Measurements from ENCODE around the gene MAB21L3.

Gene MAB21L3

DNA sequence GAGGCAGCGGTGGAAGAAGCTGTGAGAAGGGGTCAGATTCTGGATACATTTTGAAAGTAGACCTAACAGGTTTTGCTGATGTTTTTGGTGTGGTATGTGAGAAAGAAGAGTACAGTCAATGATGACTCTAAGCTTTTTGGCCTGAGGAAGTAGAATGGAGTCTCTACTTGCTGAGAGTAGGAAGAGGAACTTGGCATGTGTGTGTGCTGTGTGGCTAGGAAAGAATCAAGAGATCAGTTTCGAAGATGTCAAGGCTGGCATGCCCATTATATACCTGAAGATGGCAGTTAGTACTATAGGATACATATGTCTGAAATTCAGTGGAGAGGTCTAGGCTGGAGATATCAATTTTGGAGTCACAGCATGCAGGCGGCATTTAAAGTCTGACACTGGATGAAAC, 64.4 kb downstream of the MAB21L3 start:
- Mint-ChIP-seq H3K9me3 (ENCODE audit: low read depth) (no peaks in the 10 kb centered on the region), H3K36me3 (no peaks in the 10 kb centered on the region), H3K4me3 (no peak overlapping the region), H3K4me1 (ENCODE audit: low read depth) (no peaks in the 10 kb centered on the region), H3K27me3 (no peaks in the 10 kb centered on the region), H3K27ac (no peak overlapping the region)

DNA sequence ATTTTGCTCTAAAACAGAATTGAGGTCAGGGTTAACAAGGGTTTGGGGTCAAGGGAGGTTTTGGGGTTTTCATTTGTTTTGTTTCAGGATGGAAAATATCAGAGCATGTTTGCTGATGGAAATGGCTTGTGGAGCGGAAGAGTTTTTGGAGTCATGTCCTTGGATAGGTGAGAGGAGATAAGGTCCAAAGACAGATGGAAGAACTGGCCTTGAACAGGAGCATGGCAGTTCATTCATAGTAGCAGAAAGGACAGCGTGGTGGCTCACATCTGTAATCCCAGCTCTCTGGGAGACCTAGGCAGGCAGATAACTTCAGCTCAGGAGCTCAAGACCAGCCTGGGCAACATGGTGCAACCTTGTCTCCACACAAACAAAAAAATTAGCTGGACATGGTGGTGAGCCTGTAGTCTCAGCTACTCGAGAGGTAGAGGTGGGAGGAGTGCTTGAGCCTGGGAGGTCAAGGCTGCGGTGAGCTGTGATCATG, 65.1 kb downstream of the MAB21L3 start:
- H3K27ac Mint-ChIP-seq: no peak overlapping the region
- no peaks in the 10 kb centered on the region for H3K4me1 Mint-ChIP-seq (ENCODE audit: low read depth)
- no peaks in the 10 kb centered on the region for H3K9me3 Mint-ChIP-seq (ENCODE audit: low read depth)
- no peaks in the 10 kb centered on the region for H3K27me3 Mint-ChIP-seq
- H3K36me3 Mint-ChIP-seq: no peaks in the 10 kb centered on the region
- H3K4me3 Mint-ChIP-seq: no peak overlapping the region

GRCh38 chr1:116177861-116178260, 66.7 kb downstream of the MAB21L3 start:
- no peak overlapping the region for H3K27ac Mint-ChIP-seq
- H3K4me3 Mint-ChIP-seq: no peak overlapping the region
- H3K27me3 Mint-ChIP-seq: no peaks in the 10 kb centered on the region
- no peaks in the 10 kb centered on the region for H3K36me3 Mint-ChIP-seq
- no peaks in the 10 kb centered on the region for H3K4me1 Mint-ChIP-seq (ENCODE audit: low read depth)
- H3K9me3 Mint-ChIP-seq (ENCODE audit: low read depth): no peaks in the 10 kb centered on the region

DNA sequence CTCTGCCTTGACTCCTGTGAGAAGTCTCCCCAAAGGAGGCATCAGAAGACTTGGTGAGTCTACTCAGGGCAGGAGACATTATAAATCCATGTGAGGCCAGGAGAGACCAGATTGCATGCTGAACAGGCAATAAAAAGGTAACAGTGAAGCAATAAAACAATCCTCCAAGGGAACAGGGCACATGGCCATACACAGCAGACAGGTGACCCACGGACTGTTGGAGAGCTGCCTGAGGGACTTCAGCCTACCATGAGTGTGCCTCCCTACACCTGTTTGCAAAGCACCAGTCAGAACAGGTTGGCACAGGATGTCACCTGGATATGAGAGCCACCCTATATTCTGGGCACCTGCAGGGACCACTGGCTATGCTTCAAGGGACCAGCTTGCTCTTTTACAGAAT, 67.6 kb downstream of the MAB21L3 start:
- Mint-ChIP-seq H3K36me3 (no peaks in the 10 kb centered on the region), H3K4me3 (no peak overlapping the region), H3K27me3 (peaks cover 1% of the 10 kb centered on the region), H3K4me1 (ENCODE audit: low read depth) (no peaks in the 10 kb centered on the region), H3K27ac (no peak overlapping the region), H3K9me3 (ENCODE audit: low read depth) (no peaks in the 10 kb centered on the region)

DNA sequence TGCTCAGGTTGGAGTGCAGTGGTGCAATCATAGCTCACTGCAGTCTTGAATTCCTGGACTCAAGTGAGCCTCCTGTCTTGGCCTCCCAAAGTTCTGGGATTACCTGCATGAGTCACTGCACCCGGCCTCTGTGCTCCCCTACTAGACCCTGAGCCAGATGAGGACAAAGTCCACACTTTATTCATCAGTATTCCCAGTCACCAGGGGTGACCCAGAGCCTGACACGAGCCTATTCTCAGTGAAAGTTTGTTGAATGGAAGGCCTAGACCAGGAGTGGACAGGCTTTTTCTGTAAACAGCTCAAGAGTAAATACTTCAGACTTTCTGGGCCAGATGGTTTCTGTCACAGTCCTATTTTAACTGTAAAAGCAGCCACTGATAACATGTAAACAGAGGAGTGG, 68.2 kb downstream of the MAB21L3 start:
- Mint-ChIP-seq H3K9me3 (ENCODE audit: low read depth) (no peaks in the 10 kb centered on the region), H3K36me3 (no peaks in the 10 kb centered on the region), H3K27me3 (peaks cover 2% of the 10 kb centered on the region), H3K27ac (no peak overlapping the region), H3K4me3 (no peak overlapping the region), H3K4me1 (ENCODE audit: low read depth) (no peaks in the 10 kb centered on the region)

- Mint-ChIP-seq H3K27ac (no peak overlapping the region), H3K9me3 (ENCODE audit: low read depth) (no peaks in the 10 kb centered on the region), H3K27me3 (peaks cover 2% of the 10 kb centered on the region), H3K4me3 (no peak overlapping the region), H3K36me3 (no peaks in the 10 kb centered on the region), H3K4me1 (ENCODE audit: low read depth) (no peaks in the 10 kb centered on the region)
Measured at GRCh38 chr1:116179964-116180363, 68.8 kb downstream of the MAB21L3 start.

DNA sequence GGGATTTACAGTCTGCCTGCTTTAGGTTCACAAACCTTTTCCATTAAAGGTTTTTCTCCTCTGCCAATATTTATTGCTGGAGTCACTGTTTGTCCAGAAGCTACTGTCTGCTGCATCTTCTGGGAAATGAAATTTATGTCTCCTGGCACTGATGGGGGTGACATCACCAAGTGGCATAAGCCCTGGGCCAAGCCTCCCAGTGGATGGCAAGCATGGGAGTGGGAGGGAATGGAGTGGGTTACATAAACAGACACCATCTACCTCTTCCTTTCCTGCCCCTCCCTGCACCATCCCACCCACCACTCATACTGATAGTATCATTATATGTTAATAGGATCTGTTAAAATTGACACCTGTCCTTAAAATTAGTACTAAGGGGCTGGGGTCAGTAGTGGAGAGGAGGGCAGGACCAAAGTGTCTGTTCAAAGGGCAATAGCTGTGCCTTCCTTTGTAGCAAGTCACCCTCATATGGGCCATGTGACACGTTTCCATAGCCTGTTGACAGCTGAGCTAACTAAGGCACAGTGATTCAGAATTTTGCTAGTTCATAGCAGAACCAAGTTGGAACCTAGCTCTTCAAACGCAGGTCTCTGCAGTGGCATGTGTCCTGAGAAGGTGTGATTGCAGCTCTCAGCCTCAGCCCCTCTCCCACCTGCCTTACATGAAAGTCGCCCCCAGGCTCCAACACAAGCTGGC, 71.0 kb downstream of the MAB21L3 start:
- H3K27me3 Mint-ChIP-seq: peaks cover 2% of the 10 kb centered on the region
- H3K4me3 Mint-ChIP-seq: no peak overlapping the region
- no peaks in the 10 kb centered on the region for H3K4me1 Mint-ChIP-seq (ENCODE audit: low read depth)
- H3K27ac Mint-ChIP-seq: no peak overlapping the region
- no peaks in the 10 kb centered on the region for H3K9me3 Mint-ChIP-seq (ENCODE audit: low read depth)
- no peaks in the 10 kb centered on the region for H3K36me3 Mint-ChIP-seq

Data from activated naive CD8-positive, alpha-beta T cell (primary cell).